ENCODE measurements around the gene DAAM2. TPM values are rescaled to one million over a fixed set of nuclear protein-coding genes. Genes with fewer than 3 reads are reported as not detected.

Gene DAAM2
- total and polyA plus RNA-seq, 9 of the 15 experiments (the other 6 are each of a cell fraction or from before 2014, with no cell fraction given): 0.01 to 0.07 TPM; not detected in 7

DNA sequence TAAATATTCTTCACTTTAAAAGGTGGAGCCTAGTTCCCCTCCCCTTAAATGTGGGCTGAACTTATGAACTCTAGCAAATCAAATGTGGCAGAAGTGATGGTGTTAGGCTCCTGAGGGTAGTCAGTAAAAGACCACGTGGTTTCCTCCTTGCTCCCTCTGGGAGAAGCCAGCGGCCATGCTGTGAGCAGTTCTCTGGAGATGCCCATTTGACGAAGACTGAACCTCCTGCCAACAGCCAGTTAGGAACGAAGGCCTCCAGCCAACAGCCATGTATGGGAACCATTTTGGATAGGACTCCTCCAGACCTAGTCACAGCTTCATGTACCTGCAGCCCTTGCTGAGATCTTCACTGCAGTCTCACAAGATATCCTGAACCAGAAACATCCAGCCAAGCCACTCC is 149.6 kb downstream of the DAAM2 start (continued):
- TF ChIP-seq, protein P1, sequence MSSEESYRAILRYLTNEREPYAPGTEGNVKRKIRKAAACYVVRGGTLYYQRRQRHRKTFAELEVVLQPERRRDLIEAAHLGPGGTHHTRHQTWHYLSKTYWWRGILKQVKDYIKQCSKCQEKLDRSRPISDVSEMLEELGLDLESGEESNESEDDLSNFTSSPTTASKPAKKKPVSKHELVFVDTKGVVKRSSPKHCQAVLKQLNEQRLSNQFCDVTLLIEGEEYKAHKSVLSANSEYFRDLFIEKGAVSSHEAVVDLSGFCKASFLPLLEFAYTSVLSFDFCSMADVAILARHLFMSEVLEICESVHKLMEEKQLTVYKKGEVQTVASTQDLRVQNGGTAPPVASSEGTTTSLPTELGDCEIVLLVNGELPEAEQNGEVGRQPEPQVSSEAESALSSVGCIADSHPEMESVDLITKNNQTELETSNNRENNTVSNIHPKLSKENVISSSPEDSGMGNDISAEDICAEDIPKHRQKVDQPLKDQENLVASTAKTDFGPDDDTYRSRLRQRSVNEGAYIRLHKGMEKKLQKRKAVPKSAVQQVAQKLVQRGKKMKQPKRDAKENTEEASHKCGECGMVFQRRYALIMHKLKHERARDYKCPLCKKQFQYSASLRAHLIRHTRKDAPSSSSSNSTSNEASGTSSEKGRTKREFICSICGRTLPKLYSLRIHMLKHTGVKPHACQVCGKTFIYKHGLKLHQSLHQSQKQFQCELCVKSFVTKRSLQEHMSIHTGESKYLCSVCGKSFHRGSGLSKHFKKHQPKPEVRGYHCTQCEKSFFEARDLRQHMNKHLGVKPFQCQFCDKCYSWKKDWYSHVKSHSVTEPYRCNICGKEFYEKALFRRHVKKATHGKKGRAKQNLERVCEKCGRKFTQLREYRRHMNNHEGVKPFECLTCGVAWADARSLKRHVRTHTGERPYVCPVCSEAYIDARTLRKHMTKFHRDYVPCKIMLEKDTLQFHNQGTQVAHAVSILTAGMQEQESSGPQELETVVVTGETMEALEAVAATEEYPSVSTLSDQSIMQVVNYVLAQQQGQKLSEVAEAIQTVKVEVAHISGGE (CRISPR knock-in tag; IDR thresholded peaks at IDR 0.05): peak in 1 of 3 experiments; percentile 66; a peak in 2 of 6 replicates
- 0 out of 2 replicates have a peak, but pooled peaks have one; percentile 64 for TF ChIP-seq ZBTB17 (CRISPR knock-in tag; IDR thresholded peaks at IDR 0.05)
- TF ChIP-seq, protein P2, sequence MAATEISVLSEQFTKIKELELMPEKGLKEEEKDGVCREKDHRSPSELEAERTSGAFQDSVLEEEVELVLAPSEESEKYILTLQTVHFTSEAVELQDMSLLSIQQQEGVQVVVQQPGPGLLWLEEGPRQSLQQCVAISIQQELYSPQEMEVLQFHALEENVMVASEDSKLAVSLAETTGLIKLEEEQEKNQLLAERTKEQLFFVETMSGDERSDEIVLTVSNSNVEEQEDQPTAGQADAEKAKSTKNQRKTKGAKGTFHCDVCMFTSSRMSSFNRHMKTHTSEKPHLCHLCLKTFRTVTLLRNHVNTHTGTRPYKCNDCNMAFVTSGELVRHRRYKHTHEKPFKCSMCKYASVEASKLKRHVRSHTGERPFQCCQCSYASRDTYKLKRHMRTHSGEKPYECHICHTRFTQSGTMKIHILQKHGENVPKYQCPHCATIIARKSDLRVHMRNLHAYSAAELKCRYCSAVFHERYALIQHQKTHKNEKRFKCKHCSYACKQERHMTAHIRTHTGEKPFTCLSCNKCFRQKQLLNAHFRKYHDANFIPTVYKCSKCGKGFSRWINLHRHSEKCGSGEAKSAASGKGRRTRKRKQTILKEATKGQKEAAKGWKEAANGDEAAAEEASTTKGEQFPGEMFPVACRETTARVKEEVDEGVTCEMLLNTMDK (IDR thresholded peaks at IDR 0.05; ENCODE audit: borderline replicate concordance, insufficient read depth, low read depth, low read length, poor library complexity, severe bottlenecking): no peak
- TF ChIP-seq, protein P3, sequence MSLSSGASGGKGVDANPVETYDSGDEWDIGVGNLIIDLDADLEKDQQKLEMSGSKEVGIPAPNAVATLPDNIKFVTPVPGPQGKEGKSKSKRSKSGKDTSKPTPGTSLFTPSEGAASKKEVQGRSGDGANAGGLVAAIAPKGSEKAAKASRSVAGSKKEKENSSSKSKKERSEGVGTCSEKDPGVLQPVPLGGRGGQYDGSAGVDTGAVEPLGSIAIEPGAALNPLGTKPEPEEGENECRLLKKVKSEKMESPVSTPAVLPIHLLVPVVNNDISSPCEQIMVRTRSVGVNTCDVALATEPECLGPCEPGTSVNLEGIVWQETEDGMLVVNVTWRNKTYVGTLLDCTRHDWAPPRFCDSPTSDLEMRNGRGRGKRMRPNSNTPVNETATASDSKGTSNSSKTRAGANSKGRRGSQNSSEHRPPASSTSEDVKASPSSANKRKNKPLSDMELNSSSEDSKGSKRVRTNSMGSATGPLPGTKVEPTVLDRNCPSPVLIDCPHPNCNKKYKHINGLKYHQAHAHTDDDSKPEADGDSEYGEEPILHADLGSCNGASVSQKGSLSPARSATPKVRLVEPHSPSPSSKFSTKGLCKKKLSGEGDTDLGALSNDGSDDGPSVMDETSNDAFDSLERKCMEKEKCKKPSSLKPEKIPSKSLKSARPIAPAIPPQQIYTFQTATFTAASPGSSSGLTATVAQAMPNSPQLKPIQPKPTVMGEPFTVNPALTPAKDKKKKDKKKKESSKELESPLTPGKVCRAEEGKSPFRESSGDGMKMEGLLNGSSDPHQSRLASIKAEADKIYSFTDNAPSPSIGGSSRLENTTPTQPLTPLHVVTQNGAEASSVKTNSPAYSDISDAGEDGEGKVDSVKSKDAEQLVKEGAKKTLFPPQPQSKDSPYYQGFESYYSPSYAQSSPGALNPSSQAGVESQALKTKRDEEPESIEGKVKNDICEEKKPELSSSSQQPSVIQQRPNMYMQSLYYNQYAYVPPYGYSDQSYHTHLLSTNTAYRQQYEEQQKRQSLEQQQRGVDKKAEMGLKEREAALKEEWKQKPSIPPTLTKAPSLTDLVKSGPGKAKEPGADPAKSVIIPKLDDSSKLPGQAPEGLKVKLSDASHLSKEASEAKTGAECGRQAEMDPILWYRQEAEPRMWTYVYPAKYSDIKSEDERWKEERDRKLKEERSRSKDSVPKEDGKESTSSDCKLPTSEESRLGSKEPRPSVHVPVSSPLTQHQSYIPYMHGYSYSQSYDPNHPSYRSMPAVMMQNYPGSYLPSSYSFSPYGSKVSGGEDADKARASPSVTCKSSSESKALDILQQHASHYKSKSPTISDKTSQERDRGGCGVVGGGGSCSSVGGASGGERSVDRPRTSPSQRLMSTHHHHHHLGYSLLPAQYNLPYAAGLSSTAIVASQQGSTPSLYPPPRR (CRISPR knock-in tag; IDR thresholded peaks at IDR 0.05; ENCODE audit: borderline replicate concordance): no peak
- TF ChIP-seq, protein P4, sequence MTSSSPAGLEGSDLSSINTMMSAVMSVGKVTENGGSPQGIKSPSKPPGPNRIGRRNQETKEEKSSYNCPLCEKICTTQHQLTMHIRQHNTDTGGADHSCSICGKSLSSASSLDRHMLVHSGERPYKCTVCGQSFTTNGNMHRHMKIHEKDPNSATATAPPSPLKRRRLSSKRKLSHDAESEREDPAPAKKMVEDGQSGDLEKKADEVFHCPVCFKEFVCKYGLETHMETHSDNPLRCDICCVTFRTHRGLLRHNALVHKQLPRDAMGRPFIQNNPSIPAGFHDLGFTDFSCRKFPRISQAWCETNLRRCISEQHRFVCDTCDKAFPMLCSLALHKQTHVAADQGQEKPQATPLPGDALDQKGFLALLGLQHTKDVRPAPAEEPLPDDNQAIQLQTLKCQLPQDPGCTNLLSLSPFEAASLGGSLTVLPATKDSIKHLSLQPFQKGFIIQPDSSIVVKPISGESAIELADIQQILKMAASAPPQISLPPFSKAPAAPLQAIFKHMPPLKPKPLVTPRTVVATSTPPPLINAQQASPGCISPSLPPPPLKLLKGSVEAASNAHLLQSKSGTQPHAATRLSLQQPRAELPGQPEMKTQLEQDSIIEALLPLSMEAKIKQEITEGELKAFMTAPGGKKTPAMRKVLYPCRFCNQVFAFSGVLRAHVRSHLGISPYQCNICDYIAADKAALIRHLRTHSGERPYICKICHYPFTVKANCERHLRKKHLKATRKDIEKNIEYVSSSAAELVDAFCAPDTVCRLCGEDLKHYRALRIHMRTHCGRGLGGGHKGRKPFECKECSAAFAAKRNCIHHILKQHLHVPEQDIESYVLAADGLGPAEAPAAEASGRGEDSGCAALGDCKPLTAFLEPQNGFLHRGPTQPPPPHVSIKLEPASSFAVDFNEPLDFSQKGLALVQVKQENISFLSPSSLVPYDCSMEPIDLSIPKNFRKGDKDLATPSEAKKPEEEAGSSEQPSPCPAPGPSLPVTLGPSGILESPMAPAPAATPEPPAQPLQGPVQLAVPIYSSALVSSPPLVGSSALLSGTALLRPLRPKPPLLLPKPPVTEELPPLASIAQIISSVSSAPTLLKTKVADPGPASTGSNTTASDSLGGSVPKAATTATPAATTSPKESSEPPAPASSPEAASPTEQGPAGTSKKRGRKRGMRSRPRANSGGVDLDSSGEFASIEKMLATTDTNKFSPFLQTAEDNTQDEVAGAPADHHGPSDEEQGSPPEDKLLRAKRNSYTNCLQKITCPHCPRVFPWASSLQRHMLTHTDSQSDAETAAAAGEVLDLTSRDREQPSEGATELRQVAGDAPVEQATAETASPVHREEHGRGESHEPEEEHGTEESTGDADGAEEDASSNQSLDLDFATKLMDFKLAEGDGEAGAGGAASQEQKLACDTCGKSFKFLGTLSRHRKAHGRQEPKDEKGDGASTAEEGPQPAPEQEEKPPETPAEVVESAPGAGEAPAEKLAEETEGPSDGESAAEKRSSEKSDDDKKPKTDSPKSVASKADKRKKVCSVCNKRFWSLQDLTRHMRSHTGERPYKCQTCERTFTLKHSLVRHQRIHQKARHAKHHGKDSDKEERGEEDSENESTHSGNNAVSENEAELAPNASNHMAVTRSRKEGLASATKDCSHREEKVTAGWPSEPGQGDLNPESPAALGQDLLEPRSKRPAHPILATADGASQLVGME (CRISPR knock-in tag; IDR thresholded peaks at IDR 0.05): 0 out of 2 replicates have a peak, but pooled peaks have one; percentile 73
- 0 out of 2 replicates have a peak, but pooled peaks have one; percentile 49 for TF ChIP-seq ZNF76 (CRISPR knock-in tag; IDR thresholded peaks at IDR 0.05; ENCODE audit: borderline replicate concordance)
- no peak for TF ChIP-seq MTA3 (IDR thresholded peaks at IDR 0.05; ENCODE audit: borderline replicate concordance)
- no peak for TF ChIP-seq ZNF217 (CRISPR knock-in tag; IDR thresholded peaks at IDR 0.05)
